HG03575 (cell line): Measurements from ENCODE around the gene NACAD.

ENCODE experiments used
- ATAC-seq: cut with Tn5 transposase; IDR thresholded peaks from one replicate; pipeline ENCODE4 v1.9.1; 2021; ENCODE audit not compliant: unreplicated experiment, insufficient number of reproducible peaks, low FRiP score; ENCODE audit errors: extremely low read depth

Gene NACAD

GRCh38 chr7:45098983-45099839 is 10.4 kb upstream of the NACAD start:
- no peak for ATAC-seq

- no peak for ATAC-seq
Measured at GRCh38 chr7:45092931-45093235, 4.1 kb upstream of the NACAD start.

- ATAC-seq = no peak
Measured at GRCh38 chr7:45092100-45092930, 3.5 kb upstream of the NACAD start.

GRCh38 chr7:45089341-45089891 is 647 bp upstream of the NACAD start:
- no peak for ATAC-seq

- ATAC-seq = no peak
Measured at GRCh38 chr7:45088146-45088701, 545 bp downstream of the NACAD start.

- ATAC-seq = no peak
Measured at GRCh38 chr7:45087301-45088145, 1.2 kb downstream of the NACAD start.

- no peak for ATAC-seq
Measured at GRCh38 chr7:45086331-45087065, 2.3 kb downstream of the NACAD start.

- no peak for ATAC-seq
Measured at GRCh38 chr7:45085619-45086200, 3.1 kb downstream of the NACAD start.

- ATAC-seq = no peak
Measured at GRCh38 chr7:45084901-45085618, 3.7 kb downstream of the NACAD start.

- ATAC-seq = no peak
Measured at GRCh38 chr7:45084336-45084735, 4.4 kb downstream of the NACAD start.

GRCh38 chr7:45082831-45083331 is 5.9 kb downstream of the NACAD start:
- no peak for ATAC-seq

GRCh38 chr7:45082031-45082830 is 6.5 kb downstream of the NACAD start:
- ATAC-seq = no peak

GRCh38 chr7:45081670-45081974 is 7.1 kb downstream of the NACAD start:
- no peak for ATAC-seq

GRCh38 chr7:45080958-45081669 is 7.7 kb downstream of the NACAD start:
- ATAC-seq = no peak

GRCh38 chr7:45080265-45080957 is 8.4 kb downstream of the NACAD start:
- no peak for ATAC-seq
